ENCODE data around the gene SV2A. TPM values are rescaled to one million over a fixed set of nuclear protein-coding genes. Genes with fewer than 3 reads are reported as not detected.
A peak's percentile ranks its signal among the peaks of the same experiment; 100 is the strongest.

The SV2A gene
- total RNA-seq, 1 donor from 2014 or later: 0.51 TPM

DNA sequence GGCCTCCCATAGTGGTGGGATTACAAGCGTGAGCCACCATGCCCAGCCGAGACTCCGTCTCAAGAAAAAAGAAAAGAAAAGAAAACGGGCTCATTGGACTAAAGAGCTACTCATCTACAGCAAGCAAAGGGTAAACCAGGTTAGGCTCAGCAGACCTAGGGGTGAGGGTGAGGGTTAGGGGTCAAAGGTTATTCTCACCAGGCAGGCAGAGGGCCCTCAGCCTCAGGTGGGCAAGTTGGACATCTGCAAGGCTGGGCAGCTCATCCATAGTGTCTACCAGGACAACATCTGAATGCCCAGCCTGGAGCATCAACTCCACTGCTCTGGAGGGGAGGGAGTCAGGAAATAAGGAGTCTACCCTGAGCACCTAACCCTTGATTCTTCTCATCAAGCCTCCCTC lies 15.6 kb upstream of the SV2A start:
- ATAC-seq: no peak
- intact Hi-C loops (cut with DNase I): no loop called here
- DNase-seq (ENCODE audit: missing footprints): no peak

GRCh38 chr1:149932474-149932873 lies 14.8 kb upstream of the SV2A start:
- intact Hi-C loops (cut with DNase I): no loop called here
- ATAC-seq: no peak

DNA sequence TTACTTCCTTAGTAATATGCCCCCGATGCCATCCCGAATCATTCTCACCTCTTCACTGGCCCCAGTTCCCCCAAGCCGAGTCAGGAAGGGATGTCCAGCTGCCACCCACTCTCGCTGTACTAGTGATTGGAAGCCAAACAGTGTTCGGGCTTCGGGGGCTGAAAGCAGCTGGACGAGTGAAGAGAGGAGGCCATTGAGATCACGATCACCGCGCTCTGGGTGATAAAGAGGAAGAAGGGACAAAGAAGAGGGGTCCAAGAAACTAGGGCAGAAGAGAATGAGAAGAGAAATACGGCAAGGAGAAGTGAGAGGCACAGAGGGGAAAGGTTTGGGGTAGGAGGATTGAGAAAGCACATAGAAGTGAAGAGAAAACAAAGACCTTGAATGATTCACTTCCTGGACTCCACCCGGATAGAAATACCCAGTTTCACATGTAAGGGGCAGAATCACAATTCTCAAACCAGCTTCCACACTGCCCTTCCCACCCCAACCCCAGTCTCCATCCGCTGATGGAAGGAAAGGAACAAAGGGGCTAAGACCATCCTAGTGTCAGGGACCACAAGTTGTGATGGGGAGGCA lies 13.7 kb upstream of the SV2A start:
- intact Hi-C loops (cut with DNase I): no loop called here
- DNase-seq (ENCODE audit: missing footprints): no peak
- no peak for ATAC-seq

More at GRCh38 chr1:149932474-149932873, 14.8 kb upstream of the SV2A start:
- DNase-seq (ENCODE audit: missing footprints): no peak

- DNase-seq (ENCODE audit: missing footprints) (no peak), ATAC-seq (no peak)
- intact Hi-C loops (cut with DNase I): no loop called here
These were observed 12.2 kb upstream of the SV2A start for GRCh38 chr1:149929856-149930255.

GRCh38 chr1:149928401-149928724 lies 10.7 kb upstream of the SV2A start:
- no peak for DNase-seq (ENCODE audit: missing footprints)
- intact Hi-C loops (cut with DNase I): loop anchor here (1.0 kb wide), 1 partner anchor 40 kb away; no protein-coding TSS in a partner anchor
- ATAC-seq: no peak

DNA sequence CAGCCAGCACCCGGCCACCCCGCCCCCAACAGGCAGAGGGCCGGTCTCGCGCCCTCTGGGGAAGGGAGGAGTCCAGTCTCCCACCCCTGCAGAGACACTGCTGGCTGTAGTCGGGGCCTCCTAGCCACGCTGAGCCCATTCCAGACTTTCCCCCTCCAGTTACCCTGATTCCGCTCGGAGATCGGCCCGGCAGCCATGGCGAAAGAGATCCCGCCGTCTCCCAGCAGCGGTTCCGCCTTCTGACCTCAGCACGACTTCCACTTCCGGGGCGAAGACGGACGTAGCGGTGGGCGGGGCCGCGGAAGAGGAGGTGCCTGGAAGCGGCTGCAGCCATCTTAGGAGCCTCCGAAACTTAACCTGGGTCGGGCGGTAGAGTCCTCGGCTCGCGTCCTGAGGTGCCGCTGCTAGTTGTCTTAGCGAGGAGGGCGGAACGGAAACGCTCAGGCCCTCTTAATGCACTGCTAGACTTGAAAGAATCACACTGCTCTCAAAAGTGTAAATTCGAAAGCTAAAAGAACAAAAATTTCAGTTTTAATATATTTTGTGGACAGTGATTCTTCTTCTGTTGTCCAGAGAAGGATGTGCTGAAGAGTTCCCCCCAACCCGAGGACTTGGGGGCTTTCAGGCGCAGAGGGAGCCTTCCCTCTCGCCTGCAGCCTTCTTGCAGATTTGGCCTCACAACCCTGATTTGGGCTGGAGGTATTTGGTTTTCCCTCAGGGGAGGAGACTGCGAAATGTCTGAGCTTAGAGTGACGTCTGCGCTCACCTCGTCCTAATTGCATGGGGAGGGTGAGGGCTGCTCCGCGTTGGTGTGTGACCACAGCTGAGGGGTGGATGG lies 10.1 kb upstream of the SV2A start, which contains the start of gene SF3B4:
Gene SF3B4 (minus strand): TSS at position 241 of the 838 bp plus-strand sequence. CDS start 44 bp downstream, at position 197.
- intact Hi-C loops (cut with DNase I): loop anchor here (1.0 kb wide), 1 partner anchor 39 kb away; no protein-coding TSS in a partner anchor
- peak; percentile 99 for ATAC-seq
- peak; percentile 97 for DNase-seq (ENCODE audit: missing footprints)

DNA sequence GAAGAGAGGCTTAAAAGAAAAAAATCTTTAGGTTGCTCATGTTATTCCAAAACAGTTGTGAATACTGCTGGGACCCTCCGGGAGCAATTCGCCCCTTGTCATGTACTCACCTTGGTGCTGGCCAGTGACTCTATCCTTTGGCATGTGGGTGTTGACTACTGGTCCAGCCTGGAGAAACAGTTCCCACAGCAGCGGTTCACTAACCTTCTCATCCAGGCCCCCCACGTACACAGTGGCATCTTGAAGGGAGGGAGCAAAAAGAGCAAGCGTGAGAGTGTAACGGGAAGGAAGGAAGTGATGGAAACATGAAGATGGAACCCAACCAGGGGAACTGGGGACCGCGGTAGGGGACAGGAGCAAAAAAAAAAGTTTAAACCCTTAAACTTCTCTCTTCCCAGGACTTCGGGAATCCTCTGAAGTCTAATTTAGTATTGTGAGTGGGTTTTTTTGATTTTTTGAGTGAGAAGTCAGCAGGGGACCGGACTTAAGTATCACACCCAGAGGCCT lies 9.5 kb upstream of the SV2A start:
- intact Hi-C loops (cut with DNase I): no loop called here
- no peak for DNase-seq (ENCODE audit: missing footprints)
- no peak for ATAC-seq

GRCh38 chr1:149926296-149926695 lies 8.7 kb upstream of the SV2A start:
- DNase-seq (ENCODE audit: missing footprints) (no peak), ATAC-seq (no peak)
- intact Hi-C loops (cut with DNase I): no loop called here

DNA sequence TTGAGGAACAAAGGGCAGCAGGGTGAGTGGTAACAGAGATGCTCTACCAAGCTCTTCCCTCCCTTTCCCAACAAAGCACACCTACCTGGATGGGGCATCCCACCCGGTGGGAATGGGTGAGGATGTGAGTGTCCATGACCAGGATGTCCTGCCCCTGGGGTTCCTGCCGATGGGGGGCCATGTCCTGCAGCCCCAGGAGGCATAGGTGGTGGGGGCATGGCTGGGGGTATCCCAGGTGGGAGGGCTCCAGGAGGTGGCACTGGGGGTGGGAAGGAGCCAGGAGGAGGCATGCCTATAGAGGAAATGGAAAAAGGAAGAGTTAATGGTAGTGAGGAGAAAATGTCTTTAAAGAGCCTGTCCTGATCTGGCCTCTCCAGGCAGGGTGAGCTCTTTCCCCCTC lies 8.1 kb upstream of the SV2A start:
- ATAC-seq (no peak), DNase-seq (ENCODE audit: missing footprints) (no peak)
- intact Hi-C loops (cut with DNase I): no loop called here

DNA sequence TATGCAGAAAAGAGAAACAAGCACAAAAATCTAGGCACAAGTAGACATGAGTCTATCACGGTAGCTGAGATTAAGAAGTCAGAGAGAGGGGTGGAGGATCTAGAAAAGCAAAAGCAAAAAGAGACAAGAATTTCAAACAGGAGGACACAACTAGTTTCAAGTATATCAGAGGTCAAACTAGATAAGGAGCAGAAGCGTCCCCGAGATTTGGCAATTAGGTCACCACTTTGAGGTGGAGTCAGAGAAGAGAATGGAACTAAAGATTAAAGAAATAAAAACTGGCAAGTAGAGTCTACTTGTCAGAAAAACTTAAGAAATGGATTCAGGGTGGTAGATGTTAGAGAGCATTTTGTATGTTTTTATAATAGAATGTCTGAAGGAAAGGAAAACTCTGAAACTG lies 7.7 kb upstream of the SV2A start:
- intact Hi-C loops (cut with DNase I): no loop called here
- DNase-seq (ENCODE audit: missing footprints): no peak
- no peak for ATAC-seq

- DNase-seq (ENCODE audit: missing footprints) (no peak), ATAC-seq (no peak)
- intact Hi-C loops (cut with DNase I): no loop called here
These were observed 6.0 kb upstream of the SV2A start for GRCh38 chr1:149923626-149924025.

DNA sequence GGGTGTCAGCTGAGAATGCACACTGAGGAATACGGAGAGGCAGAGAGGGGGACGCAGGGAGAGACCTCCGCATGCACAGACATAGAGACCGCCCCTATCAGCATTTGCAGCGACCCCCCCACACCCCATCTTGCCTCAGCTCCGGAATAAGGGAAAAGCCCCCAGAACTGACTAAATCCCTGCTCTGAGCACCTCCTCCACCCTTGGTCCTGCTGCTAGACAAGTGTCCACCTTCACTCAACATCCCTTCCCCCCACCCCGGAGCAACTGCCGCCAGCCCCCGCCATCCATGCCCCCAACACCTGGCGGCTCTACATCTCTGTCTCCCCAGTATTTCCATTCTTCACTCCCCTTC lies 769 bp downstream of the SV2A start:
- ATAC-seq (no peak), DNase-seq (ENCODE audit: missing footprints) (no peak)
- intact Hi-C loops (cut with DNase I): no loop called here

GRCh38 chr1:149916193-149916897 lies 1.3 kb downstream of the SV2A start:
- intact Hi-C loops (cut with DNase I): no loop called here
- ATAC-seq: no peak
- no peak for DNase-seq (ENCODE audit: missing footprints)

- DNase-seq (ENCODE audit: missing footprints) (no peak), ATAC-seq (no peak)
- intact Hi-C loops (cut with DNase I): no loop called here
These were observed 2.0 kb downstream of the SV2A start for GRCh38 chr1:149915429-149916192.

GRCh38 chr1:149914545-149914944 lies 3.1 kb downstream of the SV2A start:
- no peak for DNase-seq (ENCODE audit: missing footprints)
- intact Hi-C loops (cut with DNase I): no loop called here
- no peak for ATAC-seq

DNA sequence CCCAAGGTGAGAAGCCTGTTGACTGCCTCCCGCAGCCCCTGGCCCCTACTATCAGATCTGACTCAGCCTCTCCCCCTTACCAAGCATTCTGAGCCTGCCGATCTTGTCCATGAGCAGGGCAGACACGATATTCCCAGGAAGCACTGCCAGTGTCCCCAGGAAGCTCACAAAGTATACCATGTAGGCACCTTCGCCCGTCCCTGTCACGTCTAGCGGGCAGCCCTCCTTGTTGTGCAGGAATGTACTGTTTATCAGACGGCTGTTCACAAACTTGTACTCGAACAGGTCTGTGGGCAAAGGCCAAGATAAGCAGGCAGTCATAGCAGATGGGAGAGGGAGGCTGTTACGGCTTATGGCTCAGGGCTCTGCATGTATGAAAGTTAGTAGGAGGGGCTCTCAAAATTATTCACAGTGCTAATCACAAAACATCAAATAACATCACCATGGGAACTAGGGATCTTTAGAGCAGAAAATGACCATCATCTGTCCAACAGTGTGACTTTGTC lies 11.0 kb downstream of the SV2A start:
- ATAC-seq (no peak), DNase-seq (ENCODE audit: missing footprints) (no peak)
- intact Hi-C loops (cut with DNase I): no loop called here

DNA sequence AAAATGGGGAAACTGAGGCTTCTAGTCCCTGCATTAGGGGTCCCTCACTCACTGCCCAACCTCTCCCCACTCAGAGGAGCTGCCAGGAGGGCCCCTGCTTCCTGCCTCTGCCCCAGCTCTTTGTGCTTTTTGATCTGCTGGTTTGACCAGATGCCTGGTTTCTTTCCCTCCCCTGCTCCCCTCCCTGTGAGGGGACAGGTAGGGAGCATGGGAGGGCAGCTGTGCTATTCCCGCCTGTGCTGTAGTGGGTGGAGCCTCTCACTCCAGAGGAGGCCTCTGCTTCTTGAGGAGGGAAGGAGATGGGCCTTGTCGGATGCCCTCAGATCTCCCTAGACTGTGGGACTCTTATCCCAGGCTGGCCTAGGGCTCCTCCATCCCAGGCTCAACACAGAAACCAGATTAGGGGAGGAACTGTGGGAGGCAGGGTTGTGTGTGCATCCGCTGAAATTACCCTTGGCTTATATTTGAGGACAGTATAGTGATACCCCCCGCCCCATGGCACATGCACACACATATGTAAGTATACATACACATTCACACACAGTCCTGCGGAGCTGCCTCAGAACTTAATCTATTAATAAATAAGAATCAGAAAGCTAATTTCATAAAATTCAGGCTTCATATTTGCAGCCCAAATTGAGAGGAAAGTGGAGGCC lies 13.7 kb downstream of the SV2A start:
- no peak for ATAC-seq
- intact Hi-C loops (cut with DNase I): no loop called here
- no peak for DNase-seq (ENCODE audit: missing footprints)
